ENCODE measurements around the gene TBCD.

Gene TBCD

DNA sequence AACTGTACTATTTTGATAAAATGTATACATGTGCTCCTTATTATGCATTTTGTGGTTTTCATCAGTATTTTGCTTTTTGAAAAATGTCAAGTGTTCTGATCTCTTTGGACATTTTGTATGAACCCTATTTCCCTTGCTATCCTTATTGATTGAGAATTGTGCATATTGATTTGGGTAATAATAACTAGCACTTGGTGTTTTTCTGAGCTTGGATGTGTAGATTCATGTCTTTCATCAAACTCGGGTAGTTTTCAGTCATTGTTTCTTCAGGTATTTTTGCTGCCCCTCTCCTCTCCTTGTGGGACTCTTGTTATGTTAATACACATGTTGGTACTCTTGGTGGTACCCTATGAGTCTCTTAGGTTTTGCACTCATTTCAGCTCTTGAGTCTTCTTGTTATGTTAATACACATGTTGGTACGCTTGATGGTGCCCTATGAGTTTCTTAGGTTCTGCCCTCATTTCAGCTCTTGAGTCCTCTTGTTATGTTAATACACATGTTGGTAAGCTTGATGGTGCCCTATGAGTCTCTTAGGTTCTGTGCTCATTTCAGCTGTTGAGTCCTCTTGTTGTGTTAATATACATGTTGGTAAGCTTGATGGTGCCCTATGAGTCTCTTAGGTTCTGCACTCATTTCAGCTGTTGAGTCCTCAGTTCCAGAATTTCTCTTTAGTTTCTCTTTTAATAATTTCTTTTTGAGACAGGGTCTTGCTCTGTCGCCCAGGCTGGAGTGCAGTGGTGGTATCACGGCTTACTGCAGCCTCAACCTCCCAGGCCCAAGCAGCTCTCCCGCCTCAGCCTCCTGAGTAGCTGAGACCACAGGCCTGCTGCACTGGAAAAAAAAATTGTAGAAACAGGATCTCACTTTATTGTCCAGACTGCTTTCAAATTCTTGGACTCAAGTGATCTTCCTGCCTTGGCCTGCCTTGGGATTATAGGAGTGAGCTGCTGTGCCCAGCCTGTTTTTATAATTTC, 68.7 kb downstream of the TBCD start:
- Histone ChIP-seq H3K27ac (no peak overlapping the region), H3K9me3 (ENCODE audit: low read depth, low read length) (peaks cover 11% of the 10 kb centered on the region; the same call in 1 of the 2 replicates), H3K36me3 (ENCODE audit: insufficient read depth, low read length) (peaks cover 63% of the 10 kb centered on the region), H3K9ac (ENCODE audit: insufficient read length) (no peak overlapping the region), H3K4me3 (no peak overlapping the region)
- TF ChIP-seq FOXP2 (optimal IDR thresholded peaks at IDR 0.05; ENCODE audit: control extremely low read depth, extremely low read length, insufficient read depth) (no peak), EZH2 (IDR thresholded peaks at IDR 0.05) (no peak), POLR2AphosphoS5 (IDR thresholded peaks at IDR 0.05; ENCODE audit: borderline replicate concordance, low read depth, low read length) (no peak)
- DNase-seq (ENCODE audit: low read depth, low spot score), result no peak

DNA sequence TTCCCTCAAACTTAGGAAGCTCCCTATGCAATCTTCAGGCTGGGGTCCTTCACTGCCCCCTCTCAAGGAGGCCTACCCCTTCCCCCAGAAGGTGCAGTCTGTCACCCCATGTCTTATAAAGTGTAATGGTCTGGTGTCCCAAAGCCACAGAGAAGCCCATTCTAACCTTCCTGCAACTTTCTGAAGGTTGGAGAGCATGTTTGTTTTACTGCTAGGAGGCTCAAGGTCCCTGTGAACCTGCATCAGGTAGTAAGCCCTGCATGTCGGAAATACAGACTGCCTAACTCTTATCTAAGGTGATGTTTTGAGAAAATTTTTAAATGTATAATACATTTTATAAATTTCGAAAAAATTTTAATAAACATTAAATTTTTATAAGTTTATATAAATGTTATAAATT, 69.7 kb downstream of the TBCD start:
- Histone ChIP-seq H3K36me3 (ENCODE audit: insufficient read depth, low read length) (peaks cover 60% of the 10 kb centered on the region), H3K9ac (ENCODE audit: insufficient read length) (no peak overlapping the region), H3K4me3 (no peak overlapping the region), H3K9me3 (ENCODE audit: low read depth, low read length) (peaks cover 11% of the 10 kb centered on the region; the same call in 1 of the 2 replicates), H3K27ac (no peak overlapping the region)
- DNase-seq (ENCODE audit: low read depth, low spot score), result no peak
- TF ChIP-seq POLR2AphosphoS5 (IDR thresholded peaks at IDR 0.05; ENCODE audit: borderline replicate concordance, low read depth, low read length) (no peak), EZH2 (IDR thresholded peaks at IDR 0.05) (no peak), FOXP2 (optimal IDR thresholded peaks at IDR 0.05; ENCODE audit: control extremely low read depth, extremely low read length, insufficient read depth) (no peak)

DNA sequence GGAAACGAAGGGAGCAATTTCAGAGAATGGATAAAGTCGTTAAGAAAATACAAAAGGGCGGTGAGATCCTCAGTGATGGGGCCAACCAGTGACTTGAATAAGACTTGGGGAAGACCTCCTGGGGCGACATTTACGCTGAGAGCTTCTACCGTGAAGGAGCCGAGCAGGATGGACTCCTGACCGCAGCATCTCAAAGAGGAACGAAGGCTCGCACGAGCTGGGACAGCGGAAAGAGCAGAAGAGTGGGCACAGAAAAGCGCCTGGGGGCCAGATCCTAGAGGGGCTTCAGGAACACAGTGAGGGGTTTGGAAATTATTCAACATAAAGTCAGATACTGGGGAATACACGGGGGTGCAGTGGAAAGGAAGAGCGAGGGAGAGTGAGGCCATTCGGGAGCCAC, 70.4 kb downstream of the TBCD start:
- no peak for DNase-seq (ENCODE audit: low read depth, low spot score)
- no peak overlapping the region for H3K9ac ChIP-seq (ENCODE audit: insufficient read length)
- H3K4me3 ChIP-seq, result no peak overlapping the region
- peaks cover 11% of the 10 kb centered on the region; the same call in 1 of the 2 replicates for H3K9me3 ChIP-seq (ENCODE audit: low read depth, low read length)
- H3K36me3 ChIP-seq (ENCODE audit: insufficient read depth, low read length), result peaks cover 56% of the 10 kb centered on the region
- H3K27ac ChIP-seq, result no peak overlapping the region
- TF ChIP-seq POLR2AphosphoS5 (IDR thresholded peaks at IDR 0.05; ENCODE audit: borderline replicate concordance, low read depth, low read length) (no peak), FOXP2 (optimal IDR thresholded peaks at IDR 0.05; ENCODE audit: control extremely low read depth, extremely low read length, insufficient read depth) (no peak), EZH2 (IDR thresholded peaks at IDR 0.05) (no peak)

DNA sequence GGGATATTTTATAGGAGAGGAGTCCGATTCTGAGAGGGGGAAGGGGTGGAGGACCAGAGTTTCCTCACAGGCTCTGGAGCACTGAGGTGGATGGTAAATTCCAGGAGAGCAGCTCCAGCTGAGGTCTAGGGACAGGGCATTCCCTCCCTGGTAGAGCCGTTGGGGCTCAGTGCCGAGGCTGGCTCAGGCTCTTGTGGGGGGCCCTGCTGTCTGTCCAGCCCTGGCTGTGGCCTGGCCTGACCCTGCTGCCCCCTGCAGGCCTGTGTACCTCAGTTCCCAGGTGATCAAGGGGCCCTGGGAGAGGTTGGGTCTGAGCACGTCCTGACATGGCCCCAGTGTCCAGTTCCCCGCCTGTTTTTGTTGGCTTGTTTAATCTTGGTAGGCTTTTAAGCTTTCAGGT, 71.1 kb downstream of the TBCD start:
- H3K27ac ChIP-seq, result no peak overlapping the region
- H3K9me3 ChIP-seq (ENCODE audit: low read depth, low read length), result peaks cover 11% of the 10 kb centered on the region; the same call in 1 of the 2 replicates
- H3K9ac ChIP-seq (ENCODE audit: insufficient read length), result no peak overlapping the region
- no peak for TF ChIP-seq POLR2AphosphoS5 (IDR thresholded peaks at IDR 0.05; ENCODE audit: borderline replicate concordance, low read depth, low read length)
- TF ChIP-seq FOXP2 (optimal IDR thresholded peaks at IDR 0.05; ENCODE audit: control extremely low read depth, extremely low read length, insufficient read depth), result no peak
- no peak for TF ChIP-seq EZH2 (IDR thresholded peaks at IDR 0.05)
- no peak overlapping the region for H3K4me3 ChIP-seq
- no peak for DNase-seq (ENCODE audit: low read depth, low spot score)
- peaks cover 56% of the 10 kb centered on the region for H3K36me3 ChIP-seq (ENCODE audit: insufficient read depth, low read length)

DNA sequence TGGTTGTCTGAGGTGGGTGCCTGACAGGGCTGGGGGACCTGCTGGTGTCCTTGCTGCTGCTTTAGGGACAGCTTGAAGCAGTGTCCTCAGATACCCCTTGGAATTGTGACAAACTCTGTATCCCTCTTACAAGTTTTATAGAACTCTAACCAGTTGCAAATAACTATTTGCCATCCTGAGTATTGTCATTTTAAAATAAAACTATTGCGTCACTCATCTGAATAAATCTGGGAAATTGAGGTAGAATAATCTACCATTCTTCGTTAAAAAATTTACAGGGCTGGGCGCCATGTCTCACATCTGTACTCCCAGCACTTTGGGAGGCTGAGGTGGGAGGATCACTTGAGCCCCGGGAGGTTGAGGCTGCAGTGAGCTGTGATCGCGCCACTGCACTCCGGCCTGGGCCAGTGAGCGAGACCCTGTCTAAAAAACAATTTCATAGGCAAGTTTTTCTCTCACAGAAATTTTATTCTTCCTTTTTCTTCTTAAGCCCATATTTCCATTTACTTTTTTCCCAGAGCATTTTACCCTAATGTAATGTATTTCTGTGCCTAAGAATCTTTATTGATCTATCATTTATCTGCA, 73.8 kb downstream of the TBCD start:
- Histone ChIP-seq H3K27ac (no peak overlapping the region), H3K9me3 (ENCODE audit: low read depth, low read length) (no peaks in the 10 kb centered on the region), H3K36me3 (ENCODE audit: insufficient read depth, low read length) (peaks cover 39% of the 10 kb centered on the region), H3K4me3 (no peak overlapping the region), H3K9ac (ENCODE audit: insufficient read length) (no peak overlapping the region)
- TF ChIP-seq EZH2 (IDR thresholded peaks at IDR 0.05), result no peak
- no peak for TF ChIP-seq POLR2AphosphoS5 (IDR thresholded peaks at IDR 0.05; ENCODE audit: borderline replicate concordance, low read depth, low read length)
- no peak for TF ChIP-seq FOXP2 (optimal IDR thresholded peaks at IDR 0.05; ENCODE audit: control extremely low read depth, extremely low read length, insufficient read depth)
- no peak for DNase-seq (ENCODE audit: low read depth, low spot score)

DNA sequence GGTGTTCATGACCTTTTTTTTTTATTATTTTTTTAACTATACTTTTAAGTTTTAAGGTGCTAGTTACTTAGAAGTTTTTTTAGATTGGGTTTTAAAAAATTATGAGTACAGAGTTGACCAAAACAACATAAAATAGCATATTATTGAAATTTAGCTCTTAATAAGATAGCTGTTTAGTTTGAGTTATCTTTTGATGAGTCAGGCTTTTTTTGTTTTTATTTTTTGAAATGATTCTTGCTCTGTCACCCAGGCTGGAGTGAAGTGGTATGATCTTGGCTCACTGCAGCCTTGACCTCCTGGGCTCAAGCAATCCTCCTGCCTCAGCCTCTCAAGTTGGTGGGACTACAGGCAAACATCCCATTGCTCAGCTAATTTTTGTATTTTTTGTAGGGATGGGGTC, 74.3 kb downstream of the TBCD start:
- no peak for DNase-seq (ENCODE audit: low read depth, low spot score)
- TF ChIP-seq POLR2AphosphoS5 (IDR thresholded peaks at IDR 0.05; ENCODE audit: borderline replicate concordance, low read depth, low read length) (no peak), FOXP2 (optimal IDR thresholded peaks at IDR 0.05; ENCODE audit: control extremely low read depth, extremely low read length, insufficient read depth) (no peak), EZH2 (IDR thresholded peaks at IDR 0.05) (no peak)
- no peak overlapping the region for H3K4me3 ChIP-seq
- H3K27ac ChIP-seq, result no peak overlapping the region
- H3K9me3 ChIP-seq (ENCODE audit: low read depth, low read length), result no peaks in the 10 kb centered on the region
- no peak overlapping the region for H3K9ac ChIP-seq (ENCODE audit: insufficient read length)
- peaks cover 34% of the 10 kb centered on the region for H3K36me3 ChIP-seq (ENCODE audit: insufficient read depth, low read length)

DNA sequence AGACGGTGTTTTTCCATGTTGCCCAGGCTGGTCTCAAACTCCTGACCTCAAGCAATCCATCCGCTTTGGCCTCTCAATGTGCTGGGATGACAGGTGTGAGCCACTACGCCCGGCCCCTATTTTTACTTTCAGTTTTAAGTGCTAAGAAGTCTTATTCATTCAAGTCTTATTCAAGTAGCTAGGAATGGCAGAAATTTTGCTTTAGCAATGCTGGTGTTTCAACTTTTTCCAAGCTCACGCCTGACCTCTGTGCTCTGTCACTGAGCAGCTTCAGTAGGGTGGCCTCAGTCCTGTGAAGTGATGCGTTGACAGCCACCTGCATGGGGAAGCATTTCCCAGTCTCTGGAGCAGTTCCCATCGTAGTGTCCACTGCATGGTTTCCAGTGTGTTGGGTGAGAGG, 75.1 kb downstream of the TBCD start:
- Histone ChIP-seq H3K9ac (ENCODE audit: insufficient read length) (no peak overlapping the region), H3K4me3 (no peak overlapping the region), H3K36me3 (ENCODE audit: insufficient read depth, low read length) (peaks cover 29% of the 10 kb centered on the region), H3K27ac (no peak overlapping the region), H3K9me3 (ENCODE audit: low read depth, low read length) (no peaks in the 10 kb centered on the region)
- DNase-seq (ENCODE audit: low read depth, low spot score), result no peak
- TF ChIP-seq POLR2AphosphoS5 (IDR thresholded peaks at IDR 0.05; ENCODE audit: borderline replicate concordance, low read depth, low read length), result no peak
- TF ChIP-seq FOXP2 (optimal IDR thresholded peaks at IDR 0.05; ENCODE audit: control extremely low read depth, extremely low read length, insufficient read depth), result no peak
- no peak for TF ChIP-seq EZH2 (IDR thresholded peaks at IDR 0.05)

DNA sequence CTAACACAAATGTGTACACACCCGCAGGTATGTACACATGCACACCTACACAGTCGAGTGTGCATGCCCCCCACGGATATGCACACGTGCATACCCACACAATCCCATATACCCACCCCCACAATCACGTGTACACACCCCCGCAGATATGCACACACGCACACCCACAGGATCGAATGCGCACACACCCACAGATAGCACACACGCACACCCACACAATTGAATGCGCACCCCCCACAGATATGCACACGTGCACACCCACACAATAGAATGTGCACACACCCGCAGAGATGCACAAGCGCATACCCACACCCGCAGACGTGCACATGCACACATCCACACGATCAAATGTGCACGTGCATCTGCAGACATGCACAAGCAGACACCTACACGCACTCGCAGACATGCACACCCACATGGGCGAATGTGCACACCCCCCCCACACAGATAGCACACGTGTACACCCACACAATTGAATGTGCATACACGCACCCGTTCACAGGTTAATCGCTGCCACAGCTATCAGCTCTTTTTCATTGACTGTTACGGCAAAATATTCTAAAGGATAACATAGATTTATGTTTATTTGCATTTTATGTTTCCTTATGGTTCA, 77.1 kb downstream of the TBCD start:
- H3K27ac ChIP-seq, result no peak overlapping the region
- no peaks in the 10 kb centered on the region for H3K9me3 ChIP-seq (ENCODE audit: low read depth, low read length)
- H3K36me3 ChIP-seq (ENCODE audit: insufficient read depth, low read length), result peaks cover 20% of the 10 kb centered on the region
- TF ChIP-seq POLR2AphosphoS5 (IDR thresholded peaks at IDR 0.05; ENCODE audit: borderline replicate concordance, low read depth, low read length) (no peak), EZH2 (IDR thresholded peaks at IDR 0.05) (no peak), FOXP2 (optimal IDR thresholded peaks at IDR 0.05; ENCODE audit: control extremely low read depth, extremely low read length, insufficient read depth) (no peak)
- no peak overlapping the region for H3K4me3 ChIP-seq
- H3K9ac ChIP-seq (ENCODE audit: insufficient read length), result no peak overlapping the region
- no peak for DNase-seq (ENCODE audit: low read depth, low spot score)
